BE2C (cell line): ENCODE data around the gene CKS1B.

ENCODE experiments used
- DNase-seq: peaks from one replicate; pipeline ENCODE4 v3.0.0-alpha.2; 2020
- H3K27me3 ChIP-seq: fragments of 250-450 bp; sonication (Bioruptor Pico); 2 replicates; pipeline ENCODE4 v1.5.1; 2020; ENCODE audit warnings: mild to moderate bottlenecking
- H3K36me3 ChIP-seq: fragments of 250-450 bp; sonication (Bioruptor Pico); 2 replicates; pipeline ENCODE4 v1.5.1; 2020; ENCODE audit warnings: mild to moderate bottlenecking
- H3K4me1 ChIP-seq: fragments of 250-450 bp; sonication (Bioruptor Pico); 2 replicates; pipeline ENCODE4 v1.5.1; 2020
- H3K4me3 ChIP-seq: 2 replicates; pipeline ENCODE4 v1.5.1; 2011; ENCODE audit warnings: low read depth, low read length
- H3K9me3 ChIP-seq: fragments of 250-450 bp; sonication (Bioruptor Pico); 2 replicates; pipeline ENCODE4 v1.5.1; 2020
- CTCF ChIP-seq: IDR thresholded peaks from 2 replicates; pipeline ENCODE4 v1.5.1; 2012; ENCODE audit warnings: mild to moderate bottlenecking, low read depth, low read length

Gene CKS1B

DNA sequence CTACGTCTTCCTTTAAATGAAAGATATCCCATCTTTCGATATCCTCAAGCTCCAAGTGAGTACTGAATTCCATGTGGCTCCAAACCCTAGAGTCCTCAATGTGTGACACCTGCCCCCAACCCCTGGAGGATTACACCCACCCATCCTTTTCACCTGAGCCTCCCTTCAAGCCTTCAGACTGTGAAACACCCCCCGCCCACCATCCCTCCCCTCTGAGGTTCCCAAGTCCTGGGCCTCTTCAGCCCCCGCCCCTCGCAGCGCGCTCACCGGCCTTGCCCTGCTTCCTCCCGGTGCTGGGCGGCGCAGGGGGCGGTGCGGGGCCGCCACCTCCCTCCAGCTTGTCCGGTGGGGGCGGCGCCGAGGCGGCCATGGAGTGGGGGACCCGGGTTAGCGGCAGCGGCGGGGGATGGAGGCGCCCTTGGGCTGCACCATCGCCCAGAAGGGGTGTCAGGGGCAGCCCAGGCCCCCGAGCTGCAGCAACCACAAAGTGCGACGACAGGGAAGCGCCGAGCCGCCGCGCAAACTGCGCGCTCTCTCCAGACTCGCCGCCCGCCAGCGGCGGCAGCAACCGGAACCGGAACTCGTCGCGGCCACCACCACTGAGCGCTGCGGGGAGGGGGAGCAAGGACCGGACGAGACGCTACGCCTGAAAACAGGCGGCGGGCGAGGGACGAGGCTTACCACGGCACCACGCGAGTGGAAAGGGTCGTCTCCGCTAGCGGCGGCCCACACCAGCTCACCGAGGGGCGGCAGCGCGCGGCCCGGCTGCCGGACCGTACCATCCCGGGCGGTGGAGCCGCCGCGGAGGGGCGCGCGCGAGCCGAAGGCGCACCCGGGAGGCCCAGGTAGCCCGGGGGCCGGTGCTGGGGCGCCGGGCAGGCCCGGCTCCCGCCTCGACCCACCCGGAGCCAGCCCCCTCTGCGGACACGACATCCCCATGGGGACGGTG is 13.0 kb upstream of the CKS1B start, which contains the start of gene PYGO2:
Gene PYGO2 (minus strand): TSS at position 576 of the 949 bp plus-strand sequence. CDS start 206 bp downstream, at position 370.
- Histone ChIP-seq H3K4me1 (peaks cover 3% of the 10 kb centered on the region), H3K27me3 (no peaks in the 10 kb centered on the region), H3K36me3 (peaks cover 34% of the 10 kb centered on the region), H3K9me3 (no peaks in the 10 kb centered on the region), H3K4me3 (peak within 1 kb of the TSS; percentile 83)
- peak; percentile 30; the same call in 1 of the 2 replicates for TF ChIP-seq CTCF
- peak; percentile 89 for DNase-seq

DNA sequence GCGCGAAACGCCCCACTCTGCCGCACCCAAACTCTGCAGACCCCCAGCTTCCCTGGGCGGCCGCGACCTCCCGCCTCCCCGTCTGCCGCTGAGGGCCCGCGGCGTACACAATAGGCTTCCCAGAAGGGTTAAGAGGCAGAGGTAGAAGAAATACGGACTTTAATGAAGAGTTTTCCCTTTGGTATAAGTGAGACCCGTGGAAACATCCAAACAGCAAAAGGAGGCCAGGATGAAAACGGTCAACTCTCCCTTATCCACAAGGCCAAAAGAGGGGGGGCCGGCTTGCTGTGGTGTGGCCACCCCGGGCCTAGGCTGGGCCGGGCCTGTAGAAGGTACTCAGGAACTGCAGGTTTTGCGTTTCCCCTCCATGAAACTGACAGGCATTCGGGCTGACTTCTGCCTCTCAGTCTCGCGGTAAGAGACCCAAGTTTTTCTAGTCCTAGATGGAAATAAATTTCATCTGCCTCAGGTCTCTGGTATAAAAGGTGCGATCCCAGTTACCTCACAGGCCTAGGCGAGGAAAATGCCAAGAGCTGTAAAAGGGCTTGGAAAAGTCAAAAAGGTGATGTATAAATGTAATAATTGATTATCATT is 12.2 kb upstream of the CKS1B start:
- H3K9me3 ChIP-seq: no peaks in the 10 kb centered on the region
- H3K4me1 ChIP-seq: peaks cover 3% of the 10 kb centered on the region
- TF ChIP-seq CTCF: no peak
- no peaks in the 10 kb centered on the region for H3K27me3 ChIP-seq
- H3K36me3 ChIP-seq: peaks cover 42% of the 10 kb centered on the region
- no peak for DNase-seq
- H3K4me3 ChIP-seq: peak overlapping the region; percentile 83

DNA sequence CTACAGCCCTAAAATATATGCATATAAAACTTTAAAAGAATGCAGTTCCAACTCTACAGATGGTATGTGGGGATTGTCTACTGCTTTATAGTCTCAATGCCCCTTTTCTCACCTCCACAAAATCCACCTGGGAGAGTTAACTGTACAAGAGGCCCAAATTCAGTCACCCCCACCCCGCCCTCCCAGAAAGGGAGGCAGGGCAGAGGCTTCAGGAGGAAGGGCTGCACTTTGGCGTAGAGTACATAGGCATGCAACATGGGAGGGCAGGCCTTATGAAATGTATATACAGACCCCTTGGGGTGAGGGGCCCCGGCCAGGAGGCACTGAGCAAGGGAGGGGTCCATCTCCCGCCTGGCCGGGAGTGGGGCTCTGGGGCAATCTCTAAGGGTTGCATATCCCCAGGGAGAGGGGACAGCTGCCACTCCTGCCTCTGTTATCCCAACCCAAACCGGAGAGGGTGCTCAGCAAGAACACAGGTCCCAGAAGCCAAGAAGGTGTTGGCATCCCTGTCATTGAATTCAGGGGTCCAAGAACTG is 11.6 kb upstream of the CKS1B start:
- no peak for TF ChIP-seq CTCF
- peaks cover 48% of the 10 kb centered on the region for H3K36me3 ChIP-seq
- H3K4me3 ChIP-seq: peak overlapping the region; percentile 83
- no peaks in the 10 kb centered on the region for H3K9me3 ChIP-seq
- no peak for DNase-seq
- peaks cover 3% of the 10 kb centered on the region for H3K4me1 ChIP-seq
- H3K27me3 ChIP-seq: no peaks in the 10 kb centered on the region

DNA sequence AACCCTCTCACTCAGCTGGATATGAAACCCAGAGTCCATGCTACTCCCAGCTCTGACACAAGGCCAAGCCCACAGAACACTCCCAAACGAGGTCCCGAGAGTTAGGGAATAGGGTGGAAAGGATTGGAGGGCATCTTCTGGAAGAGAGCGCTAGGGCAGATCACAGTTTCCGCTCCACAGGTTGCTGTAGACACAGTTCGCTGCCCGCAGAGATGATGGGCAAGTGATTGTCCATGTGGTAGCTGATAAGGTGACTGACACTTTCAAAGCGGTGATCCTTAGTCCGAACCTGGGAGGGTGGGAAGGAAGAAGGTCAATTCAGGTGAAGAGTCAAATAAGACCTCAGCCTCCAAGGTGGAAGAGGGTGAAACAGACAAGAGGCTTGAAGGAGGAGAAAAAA is 10.8 kb upstream of the CKS1B start:
- Histone ChIP-seq H3K36me3 (peaks cover 51% of the 10 kb centered on the region), H3K9me3 (no peaks in the 10 kb centered on the region), H3K4me1 (peaks cover 8% of the 10 kb centered on the region), H3K27me3 (no peaks in the 10 kb centered on the region), H3K4me3 (no peak overlapping the region)
- DNase-seq: no peak
- no peak for TF ChIP-seq CTCF

- no peak for TF ChIP-seq CTCF
- no peak for DNase-seq
- Histone ChIP-seq H3K4me1 (peaks cover 12% of the 10 kb centered on the region), H3K9me3 (no peaks in the 10 kb centered on the region), H3K36me3 (peaks cover 44% of the 10 kb centered on the region), H3K4me3 (no peak overlapping the region), H3K27me3 (no peaks in the 10 kb centered on the region)
These were observed 10.1 kb upstream of the CKS1B start for GRCh38 chr1:154964359-154964758.
